LNCAP (cell line): ENCODE data around the gene FTO.

Experiments
- CTCF ChIP-seq: fragments of 450-650 bp; IDR thresholded peaks from 2 replicates; pipeline ENCODE4 v1.5.1; 2017; ENCODE audit warnings: mild to moderate bottlenecking

Gene FTO

GRCh38 chr16:54053891-54054820 is 350.2 kb downstream of the FTO start:
- no peak for TF ChIP-seq CTCF

GRCh38 chr16:54055191-54055590 is 351.2 kb downstream of the FTO start:
- no peak for TF ChIP-seq CTCF

- TF ChIP-seq CTCF, result no peak
These were observed 351.9 kb downstream of the FTO start for GRCh38 chr16:54055864-54056263.

GRCh38 chr16:54056921-54057320 is 353.0 kb downstream of the FTO start:
- no peak for TF ChIP-seq CTCF

GRCh38 chr16:54059319-54059718 is 355.4 kb downstream of the FTO start:
- TF ChIP-seq CTCF, result no peak

- TF ChIP-seq CTCF, result no peak
These were observed 356.9 kb downstream of the FTO start for GRCh38 chr16:54060599-54061421.

- TF ChIP-seq CTCF, result no peak
These were observed 357.5 kb downstream of the FTO start for GRCh38 chr16:54061454-54061853.
